ENCODE results near the gene ROBO2. TPM values are rescaled to one million over a fixed set of nuclear protein-coding genes. Genes with fewer than 3 reads are reported as not detected.

ROBO2 gene
- total RNA-seq, 1 donor from 2014 or later: 22.7 TPM

GRCh38 chr3:77342688-77343087 lies 302.8 kb downstream of the ROBO2 start:
- Mint-ChIP-seq H3K36me3 (no peaks in the 10 kb centered on the region), H3K27ac (no peak overlapping the region), H3K4me3 (no peak overlapping the region), H3K27me3 (no peaks in the 10 kb centered on the region), H3K4me1 (ENCODE audit: unreplicated experiment) (no peaks in the 10 kb centered on the region), H3K9me3 (peaks cover 5% of the 10 kb centered on the region)
- TF ChIP-seq CTCF (conservative IDR thresholded peaks at IDR 0.05): no peak
- DNase-seq (ENCODE audit: extremely low spot score, unreplicated experiment): no peak

GRCh38 chr3:77345009-77345408 lies 305.1 kb downstream of the ROBO2 start:
- Mint-ChIP-seq H3K27me3 (no peaks in the 10 kb centered on the region), H3K36me3 (peaks cover 3% of the 10 kb centered on the region), H3K4me3 (no peak overlapping the region), H3K9me3 (peaks cover 10% of the 10 kb centered on the region), H3K27ac (no peak overlapping the region), H3K4me1 (ENCODE audit: unreplicated experiment) (no peaks in the 10 kb centered on the region)
- DNase-seq (ENCODE audit: extremely low spot score, unreplicated experiment): no peak
- TF ChIP-seq CTCF (conservative IDR thresholded peaks at IDR 0.05): no peak

- peak; percentile 67 for TF ChIP-seq CTCF (conservative IDR thresholded peaks at IDR 0.05)
- Mint-ChIP-seq H3K27me3 (no peaks in the 10 kb centered on the region), H3K36me3 (peaks cover 3% of the 10 kb centered on the region), H3K4me3 (no peak overlapping the region), H3K27ac (no peak overlapping the region), H3K4me1 (ENCODE audit: unreplicated experiment) (no peaks in the 10 kb centered on the region), H3K9me3 (peaks cover 5% of the 10 kb centered on the region)
- DNase-seq (ENCODE audit: extremely low spot score, unreplicated experiment): no peak
These were observed 308.5 kb downstream of the ROBO2 start for GRCh38 chr3:77348244-77348855.

- no peak for TF ChIP-seq CTCF (conservative IDR thresholded peaks at IDR 0.05)
- no peak for DNase-seq (ENCODE audit: extremely low spot score, unreplicated experiment)
These were observed 315.1 kb downstream of the ROBO2 start for GRCh38 chr3:77354958-77355357.

GRCh38 chr3:77362936-77363335 lies 323.0 kb downstream of the ROBO2 start:
- Mint-ChIP-seq H3K9me3 (peaks cover 15% of the 10 kb centered on the region), H3K36me3 (no peaks in the 10 kb centered on the region), H3K27me3 (no peaks in the 10 kb centered on the region), H3K4me1 (ENCODE audit: unreplicated experiment) (no peaks in the 10 kb centered on the region), H3K27ac (no peak overlapping the region), H3K4me3 (no peak overlapping the region)
- DNase-seq (ENCODE audit: extremely low spot score, unreplicated experiment): no peak
- TF ChIP-seq CTCF (conservative IDR thresholded peaks at IDR 0.05): no peak

More at GRCh38 chr3:77354958-77355357, 315.1 kb downstream of the ROBO2 start:
- no peaks in the 10 kb centered on the region for H3K4me1 Mint-ChIP-seq (ENCODE audit: unreplicated experiment)
- no peaks in the 10 kb centered on the region for H3K36me3 Mint-ChIP-seq
- no peak overlapping the region for H3K27ac Mint-ChIP-seq
- H3K9me3 Mint-ChIP-seq: peaks cover 9% of the 10 kb centered on the region
- no peak overlapping the region for H3K4me3 Mint-ChIP-seq
- no peaks in the 10 kb centered on the region for H3K27me3 Mint-ChIP-seq

Measured in type B pancreatic cell (in vitro differentiated cells).